BLaER1 treated with 17β-estradiol and CSF1 and Interleukin-3, amounts not matched to agents 10 nM and 100 nM (cell line): ENCODE results near the gene S1PR4.

Experiments used
- H3K27ac ChIP-seq, 11 experiments: shearing (Covaris generic); formaldehyde crosslinking; 2 replicates each; pipeline ENCODE4 v1.8.1; 2022
- H3K27me3 ChIP-seq, 11 experiments: shearing (Covaris generic); formaldehyde crosslinking; 2 replicates each; pipeline ENCODE4 v1.8.1; 2022
- H3K36me3 ChIP-seq, 11 experiments: shearing (Covaris generic); formaldehyde crosslinking; 2 replicates each; pipeline ENCODE4 v1.8.1; 2022
- H3K4me1 ChIP-seq, 10 experiments: shearing (Covaris generic); formaldehyde crosslinking; 2 replicates each; pipeline ENCODE4 v1.8.1; 2022
- H3K4me2 ChIP-seq, 11 experiments: shearing (Covaris generic); formaldehyde crosslinking; 2 replicates each; pipeline ENCODE4 v1.8.1; 2022
- H3K4me3 ChIP-seq, 10 experiments: shearing (Covaris generic); formaldehyde crosslinking; 2 replicates each; pipeline ENCODE4 v1.8.1; 2022
- H3K9ac ChIP-seq, 11 experiments: shearing (Covaris generic); formaldehyde crosslinking; 2 replicates each; pipeline ENCODE4 v1.8.1; 2022
- H3K9me3 ChIP-seq, 11 experiments: shearing (Covaris generic); formaldehyde crosslinking; replicated peaks in 1 of 11; 2 replicates each; pipeline ENCODE4 v1.8.1; 2022
- H4K20me1 ChIP-seq, 11 experiments: shearing (Covaris generic); formaldehyde crosslinking; 2 replicates each; pipeline ENCODE4 v1.8.1; 2022
- Cebpa-rat ChIP-seq, 11 experiments: shearing (Covaris generic); IDR thresholded peaks; 2 replicates each; pipeline ENCODE4 v1.8.1; 2022

Gene S1PR4

DNA sequence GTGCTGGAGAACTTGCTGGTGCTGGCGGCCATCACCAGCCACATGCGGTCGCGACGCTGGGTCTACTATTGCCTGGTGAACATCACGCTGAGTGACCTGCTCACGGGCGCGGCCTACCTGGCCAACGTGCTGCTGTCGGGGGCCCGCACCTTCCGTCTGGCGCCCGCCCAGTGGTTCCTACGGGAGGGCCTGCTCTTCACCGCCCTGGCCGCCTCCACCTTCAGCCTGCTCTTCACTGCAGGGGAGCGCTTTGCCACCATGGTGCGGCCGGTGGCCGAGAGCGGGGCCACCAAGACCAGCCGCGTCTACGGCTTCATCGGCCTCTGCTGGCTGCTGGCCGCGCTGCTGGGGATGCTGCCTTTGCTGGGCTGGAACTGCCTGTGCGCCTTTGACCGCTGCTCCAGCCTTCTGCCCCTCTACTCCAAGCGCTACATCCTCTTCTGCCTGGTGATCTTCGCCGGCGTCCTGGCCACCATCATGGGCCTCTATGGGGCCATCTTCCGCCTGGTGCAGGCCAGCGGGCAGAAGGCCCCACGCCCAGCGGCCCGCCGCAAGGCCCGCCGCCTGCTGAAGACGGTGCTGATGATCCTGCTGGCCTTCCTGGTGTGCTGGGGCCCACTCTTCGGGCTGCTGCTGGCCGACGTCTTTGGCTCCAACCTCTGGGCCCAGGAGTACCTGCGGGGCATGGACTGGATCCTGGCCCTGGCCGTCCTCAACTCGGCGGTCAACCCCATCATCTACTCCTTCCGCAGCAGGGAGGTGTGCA is 587 bp downstream of the S1PR4 start:
- TF ChIP-seq Cebpa-rat (IDR thresholded peaks at IDR 0.05): no peak
- Histone ChIP-seq H3K4me2 (peak overlapping the region; percentile 87 to 100 (median 98)), H3K9ac (peak overlapping the region; percentile 84 to 96 (median 95)), H3K4me1 (peaks cover 59 to 81% (median 61%) of the 10 kb centered on the region in 10 experiments), H3K9me3 (no peaks in the 10 kb centered on the region), H3K36me3 (peaks cover 0 to 35% (median 0%) of the 10 kb centered on the region in 11 experiments; a peak in 9 of 22 replicates), H3K4me3 (peak overlapping the region; percentile 45 to 97 (median 88)), H4K20me1 (peaks cover 0 to 50% (median 45%) of the 10 kb centered on the region in 11 experiments; a peak in 18 of 22 replicates), H3K27me3 (no peaks in the 10 kb centered on the region), H3K27ac (peak overlapping the region; percentile 89 to 98 (median 94))

DNA sequence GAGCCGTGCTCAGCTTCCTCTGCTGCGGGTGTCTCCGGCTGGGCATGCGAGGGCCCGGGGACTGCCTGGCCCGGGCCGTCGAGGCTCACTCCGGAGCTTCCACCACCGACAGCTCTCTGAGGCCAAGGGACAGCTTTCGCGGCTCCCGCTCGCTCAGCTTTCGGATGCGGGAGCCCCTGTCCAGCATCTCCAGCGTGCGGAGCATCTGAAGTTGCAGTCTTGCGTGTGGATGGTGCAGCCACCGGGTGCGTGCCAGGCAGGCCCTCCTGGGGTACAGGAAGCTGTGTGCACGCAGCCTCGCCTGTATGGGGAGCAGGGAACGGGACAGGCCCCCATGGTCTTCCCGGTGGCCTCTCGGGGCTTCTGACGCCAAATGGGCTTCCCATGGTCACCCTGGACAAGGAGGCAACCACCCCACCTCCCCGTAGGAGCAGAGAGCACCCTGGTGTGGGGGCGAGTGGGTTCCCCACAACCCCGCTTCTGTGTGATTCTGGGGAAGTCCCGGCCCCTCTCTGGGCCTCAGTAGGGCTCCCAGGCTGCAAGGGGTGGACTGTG is 1.2 kb downstream of the S1PR4 start:
- H3K27me3 ChIP-seq: no peaks in the 10 kb centered on the region
- peak overlapping the region; percentile 87 to 100 (median 98) for H3K4me2 ChIP-seq
- peaks cover 61 to 88% (median 68%) of the 10 kb centered on the region in 10 experiments for H3K4me1 ChIP-seq
- peak overlapping the region; percentile 84 to 96 (median 95) for H3K9ac ChIP-seq
- H3K9me3 ChIP-seq: no peaks in the 10 kb centered on the region
- H3K4me3 ChIP-seq: peak overlapping the region; percentile 45 to 97 (median 88)
- peak overlapping the region; percentile 89 to 98 (median 94) for H3K27ac ChIP-seq
- H3K36me3 ChIP-seq: peaks cover 0 to 39% (median 3%) of the 10 kb centered on the region in 11 experiments; a peak in 9 of 22 replicates
- H4K20me1 ChIP-seq: peaks cover 0 to 57% (median 52%) of the 10 kb centered on the region in 11 experiments; a peak in 18 of 22 replicates
- TF ChIP-seq Cebpa-rat (IDR thresholded peaks at IDR 0.05): no peak

DNA sequence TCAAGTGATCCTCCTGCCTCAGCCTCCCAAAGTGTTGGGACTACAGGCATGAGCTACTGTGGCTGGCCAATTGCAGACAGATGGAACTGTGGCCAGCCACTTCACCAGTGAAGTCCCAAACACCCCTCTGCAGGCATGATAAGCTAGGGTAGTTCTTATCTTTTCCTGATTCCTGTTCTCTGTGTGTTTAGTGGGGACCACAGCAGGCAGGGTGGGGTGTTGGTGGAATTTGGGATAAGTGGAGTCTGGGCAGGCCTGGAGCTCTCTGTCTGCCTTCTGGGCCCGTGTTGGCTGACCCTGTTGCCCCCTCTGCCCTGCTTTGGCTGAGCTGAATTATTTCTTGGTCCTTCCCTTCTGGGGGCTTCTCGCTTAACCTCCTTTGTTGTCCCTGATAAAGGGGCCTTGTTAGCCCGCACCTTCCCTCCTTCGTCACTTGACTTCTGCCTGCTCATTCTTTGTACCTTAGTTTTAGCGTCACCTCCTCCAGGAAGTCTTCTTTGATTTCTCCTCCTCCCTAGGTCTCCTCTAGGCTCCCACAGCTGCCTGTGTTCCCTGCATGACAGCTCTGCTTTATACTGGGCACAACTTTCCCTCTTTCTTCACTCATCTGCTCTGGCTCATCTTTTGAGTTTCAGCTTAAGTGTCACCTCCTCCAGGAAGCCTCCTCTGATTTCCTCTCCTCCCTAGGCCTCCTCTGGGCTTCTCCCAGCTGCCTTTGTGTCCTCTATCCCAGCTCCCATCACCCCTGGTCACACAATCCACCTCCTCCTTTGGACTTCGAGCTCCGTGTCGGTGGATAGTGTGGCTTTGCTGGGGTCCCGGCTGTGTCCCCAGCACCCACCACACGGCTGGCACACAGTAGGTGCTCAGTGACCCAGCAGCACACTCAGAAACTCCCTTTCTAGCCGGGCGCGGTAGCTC is 5.4 kb downstream of the S1PR4 start:
- Histone ChIP-seq H3K9me3 (no peaks in the 10 kb centered on the region), H3K4me2 (peak overlapping the region; percentile 69 to 100 (median 99); a peak in 20 of 22 replicates), H4K20me1 (peaks cover 0 to 90% (median 83%) of the 10 kb centered on the region in 11 experiments; a peak in 18 of 22 replicates), H3K4me1 (peaks cover 56 to 80% (median 65%) of the 10 kb centered on the region in 10 experiments), H3K27ac (peak overlapping the region in 10 of 11 experiments; percentile 4 to 97 (median 28); a peak in 14 of 22 replicates), H3K9ac (peak overlapping the region in 9 of 11 experiments; percentile 6 to 49 (median 12); a peak in 10 of 22 replicates), H3K36me3 (peaks cover 0 to 57% (median 18%) of the 10 kb centered on the region in 11 experiments; a peak in 13 of 22 replicates), H3K27me3 (no peaks in the 10 kb centered on the region), H3K4me3 (peak overlapping the region in 2 of 10 experiments; percentile 97 to 100; a peak in 2 of 20 replicates)
- no peak for TF ChIP-seq Cebpa-rat (IDR thresholded peaks at IDR 0.05)

DNA sequence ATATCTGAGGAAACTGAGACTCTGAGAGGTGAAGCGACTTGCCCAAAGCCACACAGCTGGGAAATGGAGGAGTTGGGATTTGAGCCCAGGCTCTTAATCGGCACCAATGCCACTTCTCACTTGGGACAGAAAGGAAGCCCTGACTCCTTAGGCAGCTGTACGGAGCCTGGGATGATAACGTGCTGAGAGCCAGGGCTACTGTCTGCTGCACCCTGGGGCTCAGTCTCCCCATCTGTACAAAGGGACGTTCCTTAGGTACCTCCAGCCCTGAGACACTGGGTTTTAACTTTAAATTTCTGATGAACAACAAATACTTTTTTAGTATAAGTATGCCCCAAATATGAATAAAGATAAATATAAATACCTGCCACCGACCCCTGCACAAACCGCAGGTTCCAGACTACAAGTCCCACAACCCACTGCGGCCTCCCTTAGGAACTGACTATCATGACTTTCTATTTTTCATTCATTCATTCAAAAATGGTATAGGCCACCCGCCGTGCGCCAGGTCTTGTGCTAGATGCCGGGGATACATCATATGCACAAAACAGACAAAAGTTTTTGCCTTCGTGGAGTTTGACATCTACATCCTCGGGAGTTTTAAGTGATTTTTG is 6.4 kb downstream of the S1PR4 start:
- Histone ChIP-seq H3K9ac (peak overlapping the region in 10 of 11 experiments; percentile 89 to 99 (median 95); a peak in 20 of 22 replicates), H3K4me3 (peak overlapping the region; percentile 89 to 100 (median 98)), H3K4me2 (peak overlapping the region; percentile 69 to 100 (median 99)), H3K27ac (peak overlapping the region; percentile 81 to 97 (median 92); a peak in 21 of 22 replicates), H3K36me3 (peaks cover 0 to 67% (median 27%) of the 10 kb centered on the region in 11 experiments; a peak in 14 of 22 replicates), H3K9me3 (no peaks in the 10 kb centered on the region), H3K4me1 (peaks cover 66 to 80% (median 74%) of the 10 kb centered on the region in 10 experiments), H3K27me3 (no peaks in the 10 kb centered on the region), H4K20me1 (peaks cover 0 to 92% (median 88%) of the 10 kb centered on the region in 11 experiments; a peak in 18 of 22 replicates)
- no peak for TF ChIP-seq Cebpa-rat (IDR thresholded peaks at IDR 0.05)

DNA sequence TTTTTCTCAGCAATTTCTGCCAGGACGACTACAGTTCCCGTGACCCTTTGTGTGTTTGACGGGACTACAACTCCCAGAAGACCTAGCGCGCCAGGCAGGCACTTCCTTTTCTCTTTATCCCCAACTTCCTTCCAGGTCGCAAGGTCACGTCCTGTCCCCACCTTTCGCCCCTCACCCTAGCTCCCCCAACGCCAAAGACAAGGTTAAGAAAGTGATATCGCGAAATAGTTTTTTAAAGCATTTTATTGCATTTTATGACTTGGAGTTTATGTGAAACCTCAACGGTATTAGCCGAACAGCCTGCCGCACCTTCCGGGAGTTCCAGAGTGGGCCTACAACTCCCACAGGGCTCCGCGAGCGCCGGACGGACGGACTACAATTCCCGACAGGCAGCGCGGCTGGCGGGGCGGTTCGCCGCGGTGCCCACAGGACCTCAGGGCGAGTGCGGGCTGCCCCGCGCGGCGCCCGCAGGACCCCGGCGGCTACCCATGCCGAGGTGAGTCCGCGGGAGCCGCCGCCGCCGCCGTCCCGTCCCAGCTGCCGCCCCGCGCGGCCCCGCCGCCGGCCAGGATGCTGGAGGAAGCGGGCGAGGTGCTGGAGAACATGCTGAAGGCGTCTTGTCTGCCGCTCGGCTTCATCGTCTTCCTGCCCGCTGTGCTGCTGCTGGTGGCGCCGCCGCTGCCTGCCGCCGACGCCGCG is 7.0 kb downstream of the S1PR4 start, which contains the start of gene NCLN:
Gene NCLN (plus strand): TSS at position 470 of the 699 bp plus-strand sequence. CDS start 101 bp downstream, at position 571.
- Histone ChIP-seq H3K9me3 (no peaks in the 10 kb centered on the region), H3K9ac (peak within 1 kb of the TSS; percentile 89 to 99 (median 95)), H3K4me1 (peaks cover 72 to 82% (median 80%) of the 10 kb centered on the region in 10 experiments), H3K27ac (peak within 1 kb of the TSS; percentile 81 to 97 (median 92)), H3K27me3 (no peaks in the 10 kb centered on the region), H3K36me3 (peaks cover 0 to 74% (median 34%) of the 10 kb centered on the region in 11 experiments; a peak in 17 of 22 replicates), H4K20me1 (peaks cover 0 to 92% (median 88%) of the 10 kb centered on the region in 11 experiments; a peak in 19 of 22 replicates), H3K4me3 (peak within 1 kb of the TSS; percentile 89 to 100 (median 98)), H3K4me2 (peak within 1 kb of the TSS; percentile 89 to 100 (median 99))
- no peak for TF ChIP-seq Cebpa-rat (IDR thresholded peaks at IDR 0.05)

DNA sequence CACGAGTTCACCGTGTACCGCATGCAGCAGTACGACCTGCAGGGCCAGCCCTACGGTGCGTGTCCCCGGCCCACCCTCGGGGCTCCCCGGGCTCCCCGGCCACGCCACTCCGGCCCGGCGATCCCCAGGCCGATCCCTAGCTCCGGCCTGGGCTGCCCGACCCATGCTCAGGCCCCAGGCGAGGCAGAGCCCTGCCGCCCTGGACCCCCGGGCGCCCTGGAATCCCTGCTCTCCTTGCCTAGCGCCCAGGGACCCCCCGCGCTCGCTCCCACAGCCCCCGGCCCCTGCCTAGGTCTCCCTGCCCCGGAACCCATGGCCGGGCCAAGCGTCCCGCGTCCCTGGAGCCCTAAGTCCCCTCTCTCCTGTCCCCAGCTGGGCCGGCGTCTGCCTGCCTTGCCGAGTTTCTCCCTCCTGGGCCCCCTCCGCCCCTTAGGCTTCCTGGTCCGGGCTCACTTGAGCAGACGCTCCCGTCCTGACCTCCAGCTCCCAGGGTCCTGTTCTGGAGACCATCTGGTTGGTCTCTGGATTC is 7.7 kb downstream of the S1PR4 start:
- Histone ChIP-seq H3K4me3 (peak overlapping the region; percentile 89 to 100 (median 98)), H3K27ac (peak overlapping the region; percentile 81 to 97 (median 92)), H4K20me1 (peaks cover 4 to 92% (median 88%) of the 10 kb centered on the region in 11 experiments; a peak in 20 of 22 replicates), H3K9me3 (no peaks in the 10 kb centered on the region), H3K4me2 (peak overlapping the region; percentile 89 to 100 (median 99)), H3K4me1 (peaks cover 72 to 84% (median 83%) of the 10 kb centered on the region in 10 experiments), H3K36me3 (peaks cover 0 to 74% (median 39%) of the 10 kb centered on the region in 11 experiments; a peak in 19 of 22 replicates), H3K27me3 (no peaks in the 10 kb centered on the region), H3K9ac (peak overlapping the region; percentile 89 to 99 (median 95))
- TF ChIP-seq Cebpa-rat (IDR thresholded peaks at IDR 0.05): no peak
